Activated CD8-positive, alpha-beta memory T cell treated with anti-CD3 and anti-CD28 coated beads, Interleukin-2, amount 50 U/mL, for 1 hour (primary cell): ENCODE results near the gene ATF3.

ENCODE experiments used
- DNase-seq: peaks from one replicate; pipeline ENCODE4 v3.0.0-alpha.2; 2020; ENCODE audit errors: extremely low read depth

Gene ATF3

DNA sequence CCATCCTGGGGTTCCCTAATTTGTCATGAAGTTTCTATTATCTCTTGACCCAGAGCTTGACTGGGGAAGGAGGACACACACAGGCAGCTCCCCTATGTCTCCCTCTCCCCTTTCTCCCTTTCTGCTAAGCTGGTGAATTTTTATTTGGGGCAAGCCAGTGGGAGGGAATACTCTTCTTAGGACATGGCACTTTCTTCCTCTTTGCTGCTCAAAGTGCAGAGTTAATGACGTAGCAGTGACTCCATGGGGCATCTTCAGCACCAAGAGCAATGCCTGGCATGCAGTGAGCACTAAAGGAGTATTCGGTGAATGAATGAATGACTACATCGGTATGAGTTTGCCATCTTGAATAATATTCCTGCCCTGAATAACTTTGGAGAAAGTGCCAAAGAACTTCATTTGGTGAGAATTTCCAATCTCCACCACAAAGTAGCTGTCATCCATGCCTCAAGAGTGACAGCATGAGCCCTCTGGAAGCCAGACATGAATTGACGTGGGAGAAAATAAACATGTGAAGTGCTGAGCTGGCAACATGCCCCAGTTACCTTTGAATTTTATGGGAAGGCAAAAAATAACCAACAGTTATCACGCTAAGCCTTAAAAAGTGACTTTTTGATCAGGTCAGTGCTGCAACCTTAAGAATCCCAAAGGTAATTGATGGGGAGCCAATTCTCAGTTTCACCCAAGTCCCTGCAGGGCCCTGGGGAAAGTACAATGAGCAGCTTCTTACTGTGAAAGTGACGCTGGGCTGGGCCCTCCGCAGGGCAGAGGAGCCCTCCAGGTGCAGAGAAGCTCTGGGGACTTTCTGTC, 22.1 kb upstream of the ATF3 start:
- no peak for DNase-seq

DNA sequence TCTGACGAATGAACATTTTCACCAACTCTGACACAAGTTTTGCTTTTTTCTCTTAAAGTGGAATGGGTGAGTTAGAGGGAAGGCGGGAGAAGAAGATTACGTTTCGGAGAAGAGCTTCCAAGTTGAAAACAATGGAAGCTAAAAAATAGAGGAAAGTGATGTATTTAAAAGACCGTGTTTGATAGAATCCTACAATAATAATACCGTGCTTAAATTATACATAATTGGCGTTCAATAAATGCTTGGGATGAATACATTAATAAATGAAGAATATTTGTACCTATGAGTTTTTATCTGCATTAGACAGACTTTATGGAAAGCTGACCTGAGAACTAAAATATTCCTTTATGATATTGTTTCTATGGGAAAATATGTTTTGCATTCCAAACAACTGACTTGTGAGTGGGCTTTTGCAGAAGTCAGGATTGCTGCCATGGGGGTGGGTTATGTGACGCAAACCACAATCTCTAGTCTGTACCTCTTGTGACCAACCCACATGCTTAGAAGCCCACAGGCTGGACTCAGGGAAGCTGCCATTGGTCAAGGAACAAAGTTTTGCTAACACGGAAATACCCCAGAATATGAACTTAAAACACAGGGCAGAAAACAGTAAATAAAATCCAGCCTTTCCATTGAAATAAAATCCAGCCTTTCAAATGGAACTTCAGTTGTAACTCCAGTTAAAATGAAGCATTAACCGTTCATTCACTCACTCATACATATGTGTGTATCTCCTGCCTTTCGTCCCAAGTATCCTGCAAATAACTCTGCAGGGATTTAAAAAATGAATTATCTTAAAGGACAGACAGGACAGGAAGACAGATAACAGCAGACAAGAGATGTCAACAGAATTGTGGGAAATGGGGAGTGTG, 21.3 kb upstream of the ATF3 start:
- DNase-seq = no peak

DNA sequence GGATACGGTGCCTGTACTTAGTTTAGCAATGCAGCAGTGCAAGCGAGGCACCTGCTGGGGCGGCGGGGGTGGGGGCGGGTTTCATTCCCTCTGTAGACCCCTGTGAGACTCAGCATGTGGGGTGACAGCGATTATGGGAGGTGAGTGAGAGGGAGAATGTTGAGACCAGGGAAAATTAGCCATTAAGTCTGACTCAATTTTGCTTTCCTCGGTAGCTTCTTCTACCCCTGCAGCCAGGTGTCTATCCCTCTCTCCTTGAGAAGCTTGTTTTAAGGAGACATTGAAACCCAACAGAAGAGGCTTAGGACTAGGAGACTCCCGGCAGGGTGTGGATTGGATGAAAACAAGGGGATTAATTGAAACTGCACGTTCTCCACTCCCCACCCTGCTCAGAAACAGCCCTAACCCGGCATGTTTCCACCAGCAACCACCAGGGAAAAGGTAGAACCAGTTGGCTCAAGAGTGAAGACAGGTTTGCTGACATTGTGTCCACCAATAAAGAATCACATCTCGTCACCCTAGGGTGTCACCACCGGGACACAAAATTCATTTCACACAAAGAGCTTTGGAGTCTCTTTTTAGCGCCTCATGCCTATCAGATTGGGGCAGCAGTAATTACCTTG, 20.6 kb upstream of the ATF3 start:
- no peak for DNase-seq

DNA sequence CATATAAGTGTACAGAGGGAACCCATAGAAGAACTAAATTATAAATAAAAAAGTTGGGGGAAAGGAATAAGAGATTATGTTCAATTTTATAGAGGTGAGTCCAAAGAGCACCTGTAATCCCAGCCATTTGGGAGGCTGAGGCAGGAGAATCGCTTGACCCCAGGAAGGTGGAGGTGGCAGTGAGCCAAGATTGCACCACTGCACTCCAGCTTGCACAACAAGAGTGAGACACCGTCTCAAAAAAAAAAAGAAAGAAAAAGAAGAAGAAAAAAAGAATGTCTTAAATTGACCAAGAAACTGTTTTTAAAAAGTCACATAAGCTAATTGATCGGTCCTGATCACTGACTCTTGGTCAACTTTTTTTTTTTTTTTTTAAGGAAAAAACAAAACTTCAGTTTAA, 19.1 kb upstream of the ATF3 start:
- DNase-seq = no peak

DNA sequence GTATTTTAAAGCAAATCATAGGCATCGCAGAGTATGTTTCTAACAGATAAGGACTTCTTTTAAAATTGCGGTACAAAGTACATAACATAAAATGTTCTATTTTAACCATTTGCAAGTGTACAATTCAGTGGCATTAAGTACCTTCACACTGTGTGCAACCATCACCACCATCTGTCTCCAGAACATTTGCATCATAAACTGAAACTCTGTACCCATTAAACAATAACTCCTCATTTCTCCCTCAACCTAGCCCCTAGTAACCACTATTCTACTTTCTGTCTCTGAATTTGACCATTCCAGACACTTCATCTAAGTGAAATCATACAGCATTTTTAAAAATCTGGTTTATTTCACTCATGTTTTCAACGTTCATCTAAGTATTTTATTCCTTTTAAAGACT, 16.6 kb upstream of the ATF3 start:
- no peak for DNase-seq

DNA sequence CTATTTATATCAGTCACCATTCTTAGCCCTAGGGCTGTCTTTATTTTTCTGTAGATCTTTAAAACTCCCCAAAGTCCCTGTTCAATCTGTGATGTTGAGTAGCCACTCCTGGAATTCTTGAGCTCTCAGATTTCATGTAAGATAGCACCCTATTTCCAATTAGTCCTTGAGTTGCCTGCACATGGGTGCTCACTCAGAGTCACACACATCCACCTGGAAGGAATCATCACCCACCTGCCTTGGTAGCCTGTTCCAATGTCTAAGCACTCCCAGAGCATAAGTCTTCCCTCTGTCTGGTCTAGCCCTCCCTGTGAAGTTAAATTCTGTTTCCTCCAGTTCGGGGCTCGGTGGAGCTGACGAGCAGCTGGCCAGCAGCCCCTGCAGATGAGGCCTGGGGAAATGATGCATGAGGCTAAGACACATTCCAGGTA, 14.7 kb upstream of the ATF3 start:
- DNase-seq = no peak

DNA sequence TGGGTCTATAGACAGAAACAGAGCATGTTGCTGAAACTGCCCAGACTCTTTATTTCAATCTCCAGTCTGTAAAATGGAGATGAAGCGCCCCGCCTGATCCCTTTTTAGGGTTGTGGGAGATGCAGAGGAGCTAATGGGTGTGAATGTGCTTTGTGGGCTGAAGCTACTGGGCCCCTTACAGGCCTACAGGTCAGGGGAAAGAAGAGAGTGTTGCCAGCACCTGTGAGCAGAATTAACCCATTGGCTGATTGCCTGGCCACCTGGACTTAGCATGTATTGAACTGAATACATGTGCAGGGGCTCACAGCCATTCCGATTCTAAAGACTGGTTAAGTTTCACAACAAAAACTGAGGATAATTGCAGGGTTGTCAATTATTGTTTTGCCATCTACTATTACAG, 13.9 kb upstream of the ATF3 start:
- no peak for DNase-seq

DNA sequence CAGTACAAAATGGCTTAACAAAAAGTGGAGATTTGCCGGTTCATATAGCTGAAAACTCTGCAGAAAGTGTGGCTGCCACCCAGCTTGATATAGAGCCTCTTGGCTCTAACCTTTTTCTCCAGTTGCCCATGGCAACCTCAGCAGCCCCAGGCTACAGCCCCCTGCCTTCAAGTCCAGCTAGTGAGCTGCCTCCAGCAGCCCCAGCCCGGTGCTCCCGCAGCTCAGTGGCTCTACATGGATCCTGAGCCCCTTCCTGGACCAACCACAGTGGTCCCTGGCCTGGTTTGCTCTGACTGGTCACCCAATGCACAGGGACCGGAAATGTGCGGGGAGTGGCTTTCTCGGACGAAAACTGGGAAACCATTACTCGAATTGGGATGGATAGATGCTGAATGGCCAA, 13.3 kb upstream of the ATF3 start:
- no peak for DNase-seq

DNA sequence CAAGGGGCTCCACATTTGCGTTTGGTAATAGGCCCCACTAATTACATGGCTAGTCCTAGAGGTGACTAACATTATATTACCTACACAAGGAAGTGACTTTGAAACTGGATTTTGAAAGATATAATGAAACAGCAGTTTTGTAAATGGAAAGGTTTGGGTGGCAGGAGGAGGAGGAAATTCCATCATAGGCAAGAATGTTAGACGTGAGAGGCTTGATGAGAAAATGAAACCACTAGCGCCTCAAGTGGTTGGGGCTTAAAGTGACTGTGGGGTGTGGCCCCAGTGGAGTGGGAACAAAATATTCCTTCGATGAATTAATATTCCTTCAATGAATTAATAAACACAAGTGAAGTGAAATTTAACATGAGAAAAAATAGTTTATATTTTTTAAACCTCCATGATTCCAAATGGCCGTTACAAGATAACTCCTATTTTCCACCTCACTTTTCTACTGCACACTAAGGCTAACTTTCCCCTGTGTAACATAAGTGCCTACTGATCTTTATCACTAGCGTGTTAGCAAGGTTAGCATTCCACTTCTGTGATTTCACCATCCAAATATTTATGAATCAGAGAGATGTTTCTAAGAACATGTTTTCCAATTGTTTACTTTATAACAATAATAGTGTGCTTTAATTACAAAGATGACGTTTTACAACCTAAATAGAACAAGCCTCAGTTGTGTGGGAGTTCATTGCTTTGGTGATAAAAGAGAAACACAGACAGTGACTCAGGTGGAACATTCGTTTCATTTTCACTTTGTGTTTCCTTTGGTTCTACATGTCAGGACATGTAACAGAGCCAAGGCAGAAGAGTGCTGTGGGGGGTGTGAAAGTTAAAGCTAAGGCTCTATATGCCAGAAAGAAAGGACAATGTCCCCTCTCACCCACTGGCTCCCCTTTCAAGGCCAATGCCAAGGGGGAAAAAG, 12.5 kb upstream of the ATF3 start:
- DNase-seq = no peak

DNA sequence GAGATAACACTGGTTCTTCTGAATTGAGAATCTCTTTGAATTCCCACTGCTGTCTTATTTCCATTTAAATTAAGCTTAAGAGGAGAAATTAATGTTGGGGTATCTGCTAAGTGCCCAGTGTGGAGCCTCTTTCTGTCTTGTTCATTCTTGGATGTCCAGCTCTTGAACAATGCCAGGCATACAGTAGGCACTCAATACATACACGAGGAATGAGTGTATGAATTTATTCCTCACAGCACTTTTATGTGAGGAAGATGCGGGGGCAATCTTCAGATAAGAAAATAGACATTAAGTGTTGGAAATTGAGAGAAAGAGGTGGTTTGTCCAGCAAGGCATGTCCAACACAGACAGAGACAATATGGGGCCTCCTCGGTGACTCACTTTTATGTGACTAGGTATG, 11.8 kb upstream of the ATF3 start:
- DNase-seq = no peak

DNA sequence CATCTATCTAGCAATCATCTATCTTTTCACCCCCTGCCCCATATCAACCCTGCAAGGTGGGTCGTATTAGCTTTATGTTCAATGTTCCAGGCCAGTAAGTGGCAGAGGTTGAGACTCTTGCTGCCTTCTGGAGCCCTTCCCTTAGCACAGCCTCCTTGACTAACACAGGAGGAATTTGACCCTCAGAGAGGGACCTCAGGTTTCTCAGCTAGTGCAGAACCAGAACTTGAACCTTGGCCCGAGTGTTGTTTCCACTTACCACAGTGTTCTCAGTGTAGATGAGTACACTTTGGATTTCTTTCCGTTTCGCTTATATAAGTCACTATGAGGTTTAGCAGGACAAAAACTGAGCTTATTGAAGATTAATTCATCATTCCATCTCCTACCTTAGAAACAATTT, 11.1 kb upstream of the ATF3 start:
- DNase-seq = no peak

DNA sequence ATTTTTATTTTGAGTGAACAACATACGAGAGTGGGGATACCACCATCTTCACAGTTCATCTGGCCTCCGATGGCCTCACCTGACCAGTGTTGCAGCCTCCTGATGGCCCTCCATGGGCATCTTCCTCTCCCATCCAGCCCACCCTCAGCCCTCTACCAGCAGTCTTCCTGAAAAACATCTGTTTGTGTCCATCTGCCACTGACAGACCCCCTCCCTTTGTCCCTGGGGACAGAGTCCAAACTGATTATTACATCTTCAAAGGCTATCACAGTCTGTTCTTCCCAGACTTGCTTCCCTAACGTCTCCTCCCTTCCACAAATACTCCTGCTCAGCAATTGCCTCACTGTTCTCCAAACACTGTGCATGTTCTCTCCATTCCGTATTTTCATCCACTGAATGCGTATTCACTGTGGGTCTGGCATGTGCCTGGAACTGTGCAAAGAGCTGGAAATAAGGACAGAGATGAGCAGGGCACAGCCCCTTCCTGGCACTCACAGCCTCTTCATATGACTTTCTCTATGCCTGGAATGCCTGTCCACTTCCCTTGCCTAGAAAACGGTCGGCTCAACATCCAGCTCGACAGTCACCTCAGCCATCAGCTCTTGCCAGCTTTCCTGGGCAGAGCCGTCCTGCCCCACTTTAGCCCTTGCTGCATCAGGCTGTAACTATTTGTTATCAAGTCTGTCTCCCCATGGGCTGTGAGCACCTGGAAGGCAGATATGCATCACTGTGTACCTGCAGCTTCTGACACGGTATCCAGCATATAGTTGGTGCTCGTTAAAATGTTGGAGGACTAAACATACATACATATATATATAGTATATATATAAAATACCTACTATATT, 8.3 kb upstream of the ATF3 start:
- DNase-seq = no peak

DNA sequence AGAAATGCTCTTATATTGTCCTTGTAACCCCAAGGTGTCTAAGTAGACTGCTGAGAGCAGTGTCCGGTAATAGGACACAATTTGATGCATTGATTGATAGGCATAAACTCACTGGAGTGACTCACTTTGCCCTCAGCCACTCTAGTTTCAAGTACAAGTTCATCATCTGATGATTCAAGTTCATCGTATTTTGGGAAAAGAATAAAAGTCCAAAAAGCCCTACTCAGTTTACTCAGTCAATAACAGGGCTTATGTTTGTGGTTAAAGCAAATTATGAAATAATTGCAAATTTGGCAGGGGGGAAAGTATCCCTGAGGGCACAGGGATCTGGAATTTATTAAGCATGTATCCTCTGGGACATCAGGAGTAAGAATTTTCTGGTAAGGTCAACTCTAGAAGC, 7.6 kb upstream of the ATF3 start:
- DNase-seq = no peak

DNA sequence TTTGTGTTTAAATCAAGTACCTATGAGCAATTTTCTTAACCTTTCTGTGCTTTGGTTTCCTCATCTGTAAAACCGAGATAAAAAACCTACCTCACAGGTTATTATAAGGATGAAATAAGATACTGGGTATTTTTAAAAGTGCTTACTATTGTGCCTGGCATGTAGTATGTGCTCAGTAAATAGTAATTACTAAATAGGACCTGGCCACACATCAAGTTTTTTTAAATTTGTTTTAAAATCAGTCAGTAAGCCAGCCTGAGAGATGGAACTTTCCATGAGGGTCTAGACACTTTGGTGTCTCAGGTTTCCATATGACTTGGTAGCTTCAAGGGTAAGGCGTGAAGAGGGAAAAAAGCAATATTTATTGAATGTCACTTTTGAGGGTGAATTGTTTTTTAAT, 7.0 kb upstream of the ATF3 start:
- DNase-seq = no peak

DNA sequence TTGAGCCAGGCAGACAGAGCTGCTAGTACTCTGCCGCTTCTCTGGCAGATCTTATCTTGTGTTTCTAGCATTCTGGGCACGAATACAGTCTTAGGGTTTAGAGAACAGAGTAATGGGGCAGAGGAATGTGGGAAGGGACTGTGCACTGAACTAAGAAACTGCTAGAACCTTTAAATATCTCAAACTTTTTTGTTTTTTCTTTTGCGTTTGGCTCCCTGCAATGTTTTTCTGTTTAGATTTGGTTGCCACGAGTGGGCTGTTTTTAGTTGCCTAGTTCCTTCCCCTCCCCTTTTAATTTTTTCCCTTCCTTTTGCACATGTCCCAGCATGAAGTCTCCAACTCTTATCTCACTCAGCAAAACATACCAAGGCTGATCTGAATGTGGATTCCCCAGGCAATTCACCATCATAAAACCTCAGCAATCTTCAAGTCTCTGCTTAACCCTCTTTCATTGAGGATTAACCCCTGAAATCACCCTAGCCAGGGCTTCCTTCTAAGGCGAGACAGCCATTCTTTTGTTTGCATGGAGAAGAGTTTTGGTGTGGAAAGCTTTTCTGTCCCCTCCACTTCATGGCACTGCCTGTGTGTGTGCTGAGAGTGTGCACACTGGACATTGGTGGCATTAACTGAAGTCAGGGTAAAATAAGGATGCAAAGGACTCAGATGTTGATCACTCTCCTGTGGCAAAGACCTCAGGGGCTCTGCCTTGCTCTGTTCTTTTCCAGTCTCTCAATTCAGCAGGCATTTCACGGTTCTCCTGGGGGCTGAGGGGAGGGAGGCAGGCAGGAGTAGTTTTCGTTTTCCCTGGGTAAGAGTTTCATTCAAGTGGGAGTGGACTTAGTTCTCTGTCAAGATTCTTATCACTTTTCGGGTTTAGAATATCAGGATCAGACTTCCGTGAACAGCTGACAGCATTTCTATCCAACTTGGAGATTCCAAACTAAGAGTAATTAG, 2.8 kb upstream of the ATF3 start:
- DNase-seq = no peak

DNA sequence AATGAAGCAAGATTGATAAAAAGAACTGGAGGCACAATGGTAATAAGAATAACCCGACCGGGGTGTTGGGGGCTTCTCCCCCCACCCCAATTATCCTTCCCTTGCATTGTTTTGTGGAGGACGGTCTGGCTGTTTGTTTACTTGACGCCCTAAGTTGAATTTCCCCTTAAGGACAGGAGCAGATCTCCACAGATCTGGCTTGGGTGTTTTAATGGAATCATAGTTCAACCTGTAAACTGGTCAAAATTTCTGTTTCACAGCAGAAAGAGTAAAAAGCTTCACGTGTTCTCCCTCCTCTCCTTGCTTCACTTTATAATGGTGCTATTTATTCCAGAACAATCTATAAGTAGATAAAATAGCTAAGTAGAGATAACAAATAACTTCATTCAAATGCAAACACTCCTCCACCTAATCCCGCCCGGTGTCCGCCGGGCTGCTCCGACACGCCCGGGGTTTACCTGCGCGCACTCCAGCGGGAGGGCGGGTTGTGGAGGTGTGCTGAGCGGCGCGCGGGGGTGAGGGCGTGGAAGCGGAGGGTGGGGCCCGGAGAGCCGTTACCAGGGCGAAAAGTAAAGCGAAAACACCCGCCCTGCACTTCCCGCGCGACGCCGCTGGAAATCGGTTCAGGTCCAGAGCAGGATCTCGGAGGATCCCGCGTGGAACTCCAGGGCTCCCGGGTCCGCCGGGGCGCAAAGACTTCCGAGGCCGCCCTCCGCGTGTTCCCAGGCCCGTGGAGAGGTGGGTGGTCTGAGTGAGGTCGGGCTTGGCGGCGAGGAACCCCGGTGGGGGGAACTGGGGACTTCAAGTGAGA, 2.0 kb upstream of the ATF3 start:
- DNase-seq = no peak

DNA sequence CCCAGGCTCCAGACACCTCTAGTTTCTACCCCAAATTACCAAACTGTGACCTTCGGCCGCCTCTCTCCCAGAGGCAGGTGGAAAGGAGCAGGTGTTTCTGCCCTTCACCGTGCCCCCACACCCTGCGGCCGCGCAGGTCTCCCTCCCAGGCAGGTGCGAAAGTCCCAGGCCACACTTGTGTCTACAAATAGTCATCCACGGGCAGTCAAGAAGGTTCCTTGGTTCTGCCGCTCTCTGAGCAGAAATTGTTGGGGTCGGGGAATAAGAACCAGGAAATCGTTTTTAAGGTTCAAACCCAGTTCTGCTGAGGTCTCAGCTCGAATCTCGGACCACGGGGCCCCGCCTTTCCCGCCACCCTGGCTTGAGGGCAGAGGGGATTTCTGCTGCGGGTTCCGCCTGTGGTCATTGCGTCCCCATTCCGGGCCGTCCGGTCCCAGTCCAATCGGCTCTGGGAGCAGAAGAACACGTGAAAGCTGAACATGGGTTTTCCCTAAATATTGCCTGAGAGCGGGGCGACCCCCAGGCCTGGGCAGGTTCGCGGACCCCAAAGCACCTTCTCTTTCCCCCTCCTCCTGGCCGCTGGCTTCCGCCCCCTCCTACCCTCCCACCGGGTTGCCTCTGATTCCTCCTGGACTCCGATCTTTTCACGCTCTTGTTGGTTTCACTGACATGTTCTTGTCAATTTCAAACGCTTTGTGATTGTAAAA, 1.2 kb upstream of the ATF3 start:
- DNase-seq = no peak

DNA sequence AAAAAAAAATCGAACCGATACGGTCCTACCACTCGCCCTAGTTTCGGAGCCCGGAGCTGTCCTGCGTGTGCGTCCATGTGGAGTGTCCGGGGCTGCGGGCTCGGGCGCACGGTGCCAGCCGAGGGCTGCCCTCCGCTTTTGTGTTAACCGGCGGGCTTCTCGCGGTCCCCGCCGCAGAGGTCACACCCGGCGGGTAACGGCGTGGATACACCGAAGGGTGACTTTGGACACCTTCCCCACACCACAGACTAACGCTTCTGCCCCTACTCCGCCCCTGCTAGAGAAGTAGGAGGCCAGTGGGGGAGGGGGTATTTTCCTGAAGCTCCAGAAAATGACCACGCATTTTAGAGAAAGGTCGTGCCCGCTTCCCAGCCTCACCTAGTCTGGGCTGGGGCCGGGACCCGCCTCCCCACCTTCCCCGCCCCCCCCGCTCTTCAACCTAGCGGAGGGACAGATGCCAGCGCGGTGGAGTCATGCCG, 609 bp upstream of the ATF3 start:
- DNase-seq = no peak
